ENCODE measurements around the gene ACSS2. TPM values are rescaled to one million over a fixed set of nuclear protein-coding genes. Genes with fewer than 3 reads are reported as not detected.
"Not testable (repeated sequence)": the region's sequence is repeated elsewhere in the genome, so short reads cannot be mapped to it uniquely, and the experiment has no call there.

ACSS2 gene
- total and polyA plus RNA-seq, 8 donors, result 50.4 to 152 (median 58.7) TPM

DNA sequence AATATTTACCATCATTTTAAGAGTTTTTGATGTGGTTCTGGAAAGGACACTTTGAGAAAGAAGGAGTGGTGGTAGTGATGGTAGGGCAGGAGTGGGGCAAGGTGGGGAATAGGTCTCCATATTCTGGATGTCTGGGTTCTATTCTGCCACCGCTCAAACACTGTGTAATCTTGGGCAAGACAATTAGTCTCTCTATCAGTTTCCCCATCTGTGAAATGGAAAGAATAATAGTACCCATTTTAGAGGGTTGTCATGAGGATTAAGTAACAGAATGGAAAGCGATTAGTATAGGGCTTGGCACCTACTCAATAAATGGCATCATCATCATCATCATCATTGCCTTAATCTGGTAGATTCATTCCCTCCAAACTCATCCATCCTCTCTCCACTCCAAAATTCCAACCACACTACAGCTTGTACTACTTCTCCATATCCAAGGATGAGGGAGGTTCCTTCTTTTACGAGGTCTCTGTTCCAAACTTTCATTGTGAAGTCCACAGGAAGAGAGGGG, 2.8 kb upstream of the ACSS2 start:
- no peak for TF ChIP-seq CTCF (IDR thresholded peaks at IDR 0.05)
- H3K27ac ChIP-seq, result no peak overlapping the region
- H3K4me3 ChIP-seq, result no peak overlapping the region
- peaks cover 10 to 57% of the 10 kb centered on the region in 2 donors for H3K4me1 ChIP-seq
- H3K27me3 ChIP-seq, result no peaks in the 10 kb centered on the region
- no peaks in the 10 kb centered on the region for H3K9me3 ChIP-seq
- H3K36me3 ChIP-seq, result no peaks in the 10 kb centered on the region
- ATAC-seq, result no peak
- no peak for DNase-seq
- intact Hi-C loops (cut with DNase I), result loop anchor here in 1 of 2 donors (2.0 kb wide), 1 partner anchor 83 kb away; no protein-coding TSS in a partner anchor

- DNase-seq (peak in 3 of 4 donors; percentile 61 to 85 (median 73)), ATAC-seq (peak; percentile 58)
- H3K27ac ChIP-seq, result peak overlapping the region in 1 of 2 donors; percentile 85
- intact Hi-C loops (cut with DNase I), result loop anchor here in 1 of 2 donors (2.0 kb wide), 1 partner anchor 83 kb away; no protein-coding TSS in a partner anchor
- no peaks in the 10 kb centered on the region for H3K27me3 ChIP-seq
- peaks cover 10 to 57% of the 10 kb centered on the region in 2 donors for H3K4me1 ChIP-seq
- H3K36me3 ChIP-seq, result no peaks in the 10 kb centered on the region
- H3K4me3 ChIP-seq, result no peak overlapping the region
- peak; percentile 81 to 83 for TF ChIP-seq CTCF (IDR thresholded peaks at IDR 0.05)
- H3K9me3 ChIP-seq, result no peaks in the 10 kb centered on the region
These were observed 2.2 kb upstream of the ACSS2 start for GRCh38 chr20:34874094-34874654.

- H3K27ac ChIP-seq, result peak overlapping the region; percentile 85 to 89
- TF ChIP-seq CTCF (IDR thresholded peaks at IDR 0.05), result no peak
- peaks cover 10 to 57% of the 10 kb centered on the region in 2 donors for H3K4me1 ChIP-seq
- intact Hi-C loops (cut with DNase I), result loop anchor here in 1 of 2 donors (2.0 kb wide), 1 partner anchor 81 kb away; no protein-coding TSS in a partner anchor
- DNase-seq (peak in 3 of 4 donors; percentile 93 to 100 (median 98)), ATAC-seq (peak; percentile 87)
- no peaks in the 10 kb centered on the region for H3K36me3 ChIP-seq
- H3K4me3 ChIP-seq, result peak overlapping the region; percentile 17 to 70
- no peaks in the 10 kb centered on the region for H3K9me3 ChIP-seq
- H3K27me3 ChIP-seq, result no peaks in the 10 kb centered on the region
These were observed 588 bp upstream of the ACSS2 start for GRCh38 chr20:34875642-34876405.

GRCh38 chr20:34880215-34880850, 3.9 kb downstream of the ACSS2 start:
- no peak for TF ChIP-seq CTCF (IDR thresholded peaks at IDR 0.05)
- H3K36me3 ChIP-seq, result peaks cover 0 to 32% of the 10 kb centered on the region in 2 donors
- H3K4me1 ChIP-seq, result peaks cover 5 to 26% of the 10 kb centered on the region in 2 donors
- intact Hi-C loops (cut with DNase I), result no loop called here
- DNase-seq, result no peak
- no peaks in the 10 kb centered on the region for H3K9me3 ChIP-seq
- ATAC-seq, result no peak
- no peak overlapping the region for H3K27ac ChIP-seq
- H3K4me3 ChIP-seq, result no peak overlapping the region
- H3K27me3 ChIP-seq, result no peaks in the 10 kb centered on the region

DNA sequence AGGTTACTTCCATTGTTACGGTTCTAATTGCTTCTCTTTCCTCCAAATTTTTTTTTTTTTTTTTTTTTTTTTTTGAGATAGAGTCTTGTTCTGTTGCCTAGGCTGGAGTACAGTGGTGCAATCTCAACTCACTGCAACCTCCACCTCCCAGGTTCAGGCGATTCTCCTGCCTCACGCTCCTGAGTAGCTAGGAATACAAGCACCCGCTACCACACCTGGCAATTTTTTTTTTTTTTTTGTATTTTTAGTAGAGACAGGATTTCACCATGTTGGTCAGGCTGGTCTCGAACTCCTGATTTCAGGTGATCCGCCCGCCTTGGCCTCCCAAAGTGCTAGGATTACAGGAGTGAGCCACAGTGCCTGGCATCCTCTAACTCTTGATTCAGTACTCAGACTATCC, 4.6 kb downstream of the ACSS2 start:
- ATAC-seq; H3K27ac ChIP-seq; H3K9me3 ChIP-seq; intact Hi-C loops (cut with DNase I); DNase-seq; H3K27me3 ChIP-seq; H3K4me3 ChIP-seq: not testable (repeated sequence)
- Histone ChIP-seq H3K4me1 (peaks cover 5 to 19% of the 10 kb centered on the region in 2 donors), H3K36me3 (peaks cover 0 to 33% of the 10 kb centered on the region in 2 donors)

All from left lung (tissue), 10 donors.